HG03469 (cell line): ENCODE measurements around the gene GRIK4.

Experiments used
- ATAC-seq: cut with Tn5 transposase; IDR thresholded peaks from one replicate; pipeline ENCODE4 v1.9.1; 2021; ENCODE audit warnings: mild to moderate bottlenecking, moderate library complexity, moderate number of reproducible peaks; ENCODE audit not compliant: unreplicated experiment

Gene GRIK4

DNA sequence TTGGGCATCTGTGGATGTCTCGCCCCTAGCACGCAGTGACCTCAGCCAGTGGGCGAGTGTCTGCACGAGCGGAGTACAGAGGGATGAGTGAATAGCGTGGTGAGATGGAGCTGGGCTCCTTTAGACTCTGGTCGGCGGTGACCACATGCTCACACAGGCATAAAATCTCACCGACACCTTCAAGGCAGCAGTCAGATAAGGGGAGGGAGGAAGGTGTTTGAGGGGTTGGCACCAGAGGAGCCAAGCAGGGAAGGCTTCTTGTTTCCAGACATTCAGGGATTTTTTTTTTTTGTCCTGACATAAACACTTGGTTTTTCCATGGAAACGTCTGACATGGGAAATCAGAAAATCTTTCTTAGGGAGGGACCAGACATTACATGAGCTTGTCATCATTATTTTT, 35.8 kb downstream of the GRIK4 start:
- no peak for ATAC-seq

- no peak for ATAC-seq
Observed at GRCh38 chr11:120547811-120548681, 36.5 kb downstream of the GRIK4 start.

GRCh38 chr11:120548682-120549209, 37.2 kb downstream of the GRIK4 start:
- ATAC-seq = no peak

DNA sequence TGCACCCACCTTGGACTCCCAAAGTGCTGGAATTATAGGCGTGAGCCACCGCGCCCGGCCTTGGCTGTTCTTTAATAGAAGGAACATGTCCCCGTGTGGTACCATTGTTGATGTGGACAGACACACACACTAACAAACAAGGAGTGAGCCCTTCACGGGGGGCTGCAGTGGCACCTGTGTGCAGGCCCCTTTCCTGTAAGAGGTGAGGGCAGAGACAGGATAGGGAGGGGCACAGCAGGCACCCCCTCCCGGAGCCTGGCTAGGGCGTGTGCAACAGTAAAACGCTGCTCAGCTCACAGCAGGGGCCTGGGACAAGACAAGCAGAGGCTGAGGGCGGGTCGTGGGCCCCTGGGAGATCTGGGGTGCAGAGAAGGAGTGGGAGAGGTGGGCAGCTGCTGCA, 37.8 kb downstream of the GRIK4 start:
- no peak for ATAC-seq

GRCh38 chr11:120550007-120550406, 38.5 kb downstream of the GRIK4 start:
- ATAC-seq = no peak

- ATAC-seq = no peak
Observed at GRCh38 chr11:120551191-120551590, 39.6 kb downstream of the GRIK4 start.

DNA sequence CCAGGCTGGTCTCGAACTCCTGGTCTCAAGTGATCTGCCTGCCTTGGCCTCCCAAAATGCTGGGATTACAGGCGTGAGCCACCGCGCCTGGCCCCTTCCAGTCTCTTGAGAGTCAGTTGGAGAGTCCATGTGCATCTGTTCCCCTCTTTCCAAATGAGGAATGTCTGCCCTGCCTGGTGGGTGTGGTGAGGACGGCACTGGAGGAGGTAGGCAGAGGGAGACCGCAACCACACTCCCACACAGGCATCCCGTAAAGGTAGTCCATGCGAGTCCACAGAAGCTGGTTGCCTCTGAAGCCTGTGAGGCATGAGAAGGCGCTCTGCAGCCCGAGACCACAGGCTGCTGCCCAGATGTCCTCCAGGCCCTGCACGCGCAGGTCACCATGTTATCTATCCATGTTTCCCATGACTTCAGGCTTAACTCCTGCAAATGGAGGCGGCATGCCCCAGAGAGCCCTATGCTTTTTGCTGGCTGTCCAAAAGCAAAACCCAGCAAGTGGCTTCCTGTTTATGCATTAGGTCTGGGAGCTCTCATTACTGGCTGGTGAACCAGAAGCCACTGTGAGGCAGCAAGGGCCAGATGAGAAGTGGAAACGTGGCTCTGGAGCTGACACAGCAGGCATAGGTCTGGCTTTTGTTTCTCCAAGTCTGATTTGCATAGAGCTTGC, 43.4 kb downstream of the GRIK4 start:
- ATAC-seq = no peak

DNA sequence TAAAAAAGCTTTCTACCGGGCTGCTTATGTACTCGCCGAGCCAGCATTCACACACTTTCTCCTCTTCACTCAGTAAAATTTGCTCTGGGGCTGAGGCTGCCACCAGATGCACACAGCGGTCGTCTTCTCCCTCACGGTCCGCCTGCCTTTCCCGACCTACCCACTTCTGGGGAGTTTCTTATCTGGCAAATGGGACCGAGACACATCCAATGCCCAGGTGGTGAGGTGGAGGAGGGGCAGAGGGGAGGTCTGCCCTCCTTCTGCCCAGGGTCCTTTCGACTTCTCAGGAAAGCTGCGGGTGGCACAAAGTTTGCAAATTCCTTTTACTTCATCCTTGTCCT, 43.9 kb downstream of the GRIK4 start:
- ATAC-seq = no peak

DNA sequence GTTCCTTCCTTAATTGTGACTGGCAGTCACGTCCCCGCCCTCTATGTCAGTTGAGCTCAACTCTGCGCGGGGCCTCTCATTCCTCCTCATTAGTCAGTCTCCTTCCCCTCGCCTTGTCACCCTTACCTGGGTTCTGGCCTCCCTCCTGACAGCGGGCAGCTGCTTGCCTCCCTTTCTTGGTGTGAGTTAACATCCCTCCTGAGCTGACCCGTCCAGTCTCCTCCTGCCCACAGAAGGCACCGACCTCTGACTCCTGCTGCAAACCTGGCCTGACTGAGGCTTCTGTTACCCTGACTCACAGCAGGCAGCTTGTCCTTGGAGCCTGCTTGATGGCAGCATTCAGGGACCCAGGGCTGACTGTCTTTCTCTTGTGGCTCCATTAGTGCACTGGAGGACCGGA, 45.2 kb downstream of the GRIK4 start:
- ATAC-seq = no peak

- no peak for ATAC-seq
Observed at GRCh38 chr11:120558744-120559431, 47.3 kb downstream of the GRIK4 start.

- no peak for ATAC-seq
Observed at GRCh38 chr11:120561286-120561685, 49.7 kb downstream of the GRIK4 start.

DNA sequence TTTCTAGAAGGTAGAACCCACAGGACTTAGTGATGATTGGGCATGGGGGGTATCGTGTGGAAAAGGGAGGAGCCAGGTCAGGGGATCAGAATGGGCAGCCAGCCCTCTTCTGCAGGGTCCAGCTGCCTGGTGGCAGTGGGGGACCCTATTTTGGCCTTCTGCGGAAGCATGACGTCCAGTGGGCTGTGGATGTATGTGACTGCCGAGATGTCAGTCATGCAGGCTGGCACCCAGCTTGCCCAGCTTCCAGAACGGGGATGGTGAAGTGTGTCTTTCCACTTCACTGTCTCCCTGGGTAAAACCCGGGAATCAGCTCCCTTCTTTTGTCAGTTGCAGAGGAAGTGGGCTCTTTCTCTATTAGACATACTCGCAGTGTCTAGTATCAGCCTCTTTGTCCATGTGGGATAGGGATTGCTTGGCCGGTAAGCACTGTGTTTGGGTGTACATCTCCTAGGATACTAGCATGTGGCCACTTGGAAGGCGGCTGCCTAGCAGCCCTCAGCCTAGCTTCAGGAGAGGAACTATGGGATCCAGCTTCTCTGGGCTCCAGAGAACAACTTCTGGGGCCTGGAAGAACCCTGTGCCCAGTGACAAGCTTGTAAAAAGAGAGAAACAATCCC, 51.4 kb downstream of the GRIK4 start:
- ATAC-seq = no peak

- ATAC-seq = no peak
Observed at GRCh38 chr11:120563703-120564572, 52.4 kb downstream of the GRIK4 start.

GRCh38 chr11:120564573-120565311, 53.2 kb downstream of the GRIK4 start:
- no peak for ATAC-seq

GRCh38 chr11:120565466-120566155, 54.1 kb downstream of the GRIK4 start:
- no peak for ATAC-seq

DNA sequence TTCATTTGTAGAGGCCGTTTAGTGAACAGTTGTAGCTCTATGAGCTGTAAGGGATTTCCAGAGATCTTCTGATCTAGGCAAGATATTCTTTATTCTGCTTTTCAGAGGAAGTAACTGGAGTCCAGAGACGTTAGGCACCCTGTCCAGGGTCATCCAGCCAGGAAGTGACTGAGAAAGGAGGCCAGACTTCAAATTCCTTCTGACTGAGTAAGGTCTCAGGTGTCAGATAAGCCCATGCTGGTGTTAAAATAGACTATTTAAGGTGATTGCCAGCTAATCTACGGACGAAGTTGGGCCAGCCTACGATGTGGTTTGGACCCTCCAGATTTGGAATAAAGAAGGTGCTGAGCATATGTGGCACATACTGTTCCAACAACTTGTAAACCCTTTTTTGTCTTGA, 54.6 kb downstream of the GRIK4 start:
- no peak for ATAC-seq

DNA sequence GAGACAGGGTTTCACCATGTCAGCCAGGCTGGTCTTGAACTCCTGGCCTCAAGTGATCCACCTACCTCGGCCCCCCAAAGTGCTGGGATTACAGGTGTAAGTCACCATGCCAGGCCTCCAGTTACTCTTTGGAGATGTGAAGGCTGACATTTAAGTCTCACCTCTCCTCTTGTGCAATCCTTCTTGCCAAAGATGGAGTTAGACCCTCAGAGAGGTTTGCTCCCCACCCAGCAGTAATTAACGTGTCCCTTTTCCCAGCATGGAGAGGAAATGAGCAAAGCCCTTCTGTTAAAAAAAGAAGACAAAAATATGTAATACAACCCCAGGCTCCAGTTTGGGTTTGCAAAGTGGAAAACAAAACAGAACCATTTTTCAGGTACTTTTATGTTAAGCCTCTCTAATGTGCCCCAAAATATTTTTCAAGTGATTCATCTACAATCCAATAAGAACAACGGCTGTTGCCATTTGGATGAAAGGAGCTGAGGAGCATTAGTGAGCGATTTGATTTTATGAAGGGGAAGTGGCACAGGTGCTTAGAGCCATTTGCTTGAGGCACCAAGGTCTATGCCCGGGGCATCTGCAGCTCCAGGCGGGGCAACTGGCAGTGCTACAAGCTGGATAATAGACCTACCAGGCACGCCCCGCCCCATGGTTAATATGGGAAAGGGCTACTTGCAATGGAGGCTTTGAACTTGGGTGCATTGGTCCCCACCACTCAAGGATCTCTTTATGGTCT, 57.2 kb downstream of the GRIK4 start:
- no peak for ATAC-seq

GRCh38 chr11:120569861-120570260, 58.3 kb downstream of the GRIK4 start:
- ATAC-seq = no peak
